Activated CD8-positive, alpha-beta T cell treated with anti-CD3 and anti-CD28 coated beads, Interleukin-2, amount 10 ng/mL, durations not matched to agents 7 days and 5 days (primary cell): ENCODE results near the gene RGSL1. TPM values are rescaled to one million over a fixed set of nuclear protein-coding genes. Genes with fewer than 3 reads are reported as not detected.

Source experiments
- ATAC-seq: fragments of 150-1000 bp; cut with Tn5 transposase; one replicate; pipeline ENCODE4 v1.10.0; 2021; ENCODE audit warnings: moderate library complexity
- CTCF ChIA-PET: fragments of 350-600 bp; sonication (Branson Sonifier 250); formaldehyde crosslinking; loops from one replicate; lab custom pipeline; 2021; ENCODE audit warnings: antibody characterized with exemption; lab: Charles Lee
- POLR2A ChIA-PET: fragments of 350-600 bp; sonication (Branson Sonifier 250); formaldehyde crosslinking; loops from one replicate; lab custom pipeline; 2021; ENCODE audit warnings: antibody characterized with exemption; lab: Charles Lee
- DNase-seq: peaks from one replicate; pipeline ENCODE4 v3.0.0-alpha.2; 2020
- H3K27ac Mint-ChIP-seq: one replicate; pipeline ENCODE4 v1.8.0; 2021; ENCODE audit warnings: mild to moderate bottlenecking, mixed read lengths
- H3K27me3 Mint-ChIP-seq: one replicate; pipeline ENCODE4 v1.8.0; 2021; ENCODE audit warnings: low read depth, mixed read lengths
- H3K36me3 Mint-ChIP-seq: one replicate; pipeline ENCODE4 v1.8.0; 2021; ENCODE audit warnings: low read depth, mixed read lengths
- H3K4me1 Mint-ChIP-seq: one replicate; pipeline ENCODE4 v1.8.0; 2021; ENCODE audit warnings: low read depth, mixed read lengths
- H3K4me3 Mint-ChIP-seq: one replicate; pipeline ENCODE4 v1.8.0; 2021; ENCODE audit warnings: mild to moderate bottlenecking, mixed read lengths
- H3K9me3 Mint-ChIP-seq: one replicate; pipeline ENCODE4 v1.8.0; 2022; ENCODE audit warnings: mixed read lengths; ENCODE audit not compliant: insufficient read depth
- total RNA-seq, 2 experiments: library from RNA; stranded (reverse); gene quantifications; one replicate each; pipeline ENCODE4 v1.2.3, GENCODE V29; 2021

Gene RGSL1
- total RNA-seq, 2 experiments from 2014 or later: not detected

GRCh38 chr1:182555493-182555892, 105.5 kb downstream of the RGSL1 start:
- ChIA-PET CTCF (no interaction called here), POLR2A (no interaction called here)
- H3K4me3 Mint-ChIP-seq: no peak overlapping the region
- no peak for DNase-seq
- H3K9me3 Mint-ChIP-seq: no peaks in the 10 kb centered on the region
- no peaks in the 10 kb centered on the region for H3K36me3 Mint-ChIP-seq
- H3K27ac Mint-ChIP-seq: no peak overlapping the region
- no peaks in the 10 kb centered on the region for H3K27me3 Mint-ChIP-seq
- no peak for ATAC-seq
- no peaks in the 10 kb centered on the region for H3K4me1 Mint-ChIP-seq

- Mint-ChIP-seq H3K27ac (no peak overlapping the region), H3K4me1 (no peaks in the 10 kb centered on the region), H3K9me3 (no peaks in the 10 kb centered on the region), H3K36me3 (no peaks in the 10 kb centered on the region), H3K4me3 (no peak overlapping the region), H3K27me3 (no peaks in the 10 kb centered on the region)
- ChIA-PET POLR2A (no interaction called here), CTCF (no interaction called here)
- DNase-seq (no peak), ATAC-seq (no peak)
These were observed 106.3 kb downstream of the RGSL1 start for GRCh38 chr1:182556279-182556678.

GRCh38 chr1:182560392-182560984, 110.5 kb downstream of the RGSL1 start:
- Mint-ChIP-seq H3K27me3 (peaks cover 4% of the 10 kb centered on the region), H3K27ac (no peak overlapping the region), H3K9me3 (no peaks in the 10 kb centered on the region), H3K36me3 (no peaks in the 10 kb centered on the region), H3K4me1 (no peaks in the 10 kb centered on the region), H3K4me3 (no peak overlapping the region)
- ATAC-seq (no peak), DNase-seq (no peak)
- ChIA-PET CTCF (no interaction called here), POLR2A (no interaction called here)

- DNase-seq (no peak), ATAC-seq (no peak)
- POLR2A ChIA-PET: interaction anchor here (0.7 kb wide), 1 partner anchor 68 kb away, joined by 3 read pairs; no protein-coding TSS in a partner anchor
- CTCF ChIA-PET: no interaction called here
- Mint-ChIP-seq H3K27ac (no peak overlapping the region), H3K36me3 (no peaks in the 10 kb centered on the region), H3K4me3 (no peak overlapping the region), H3K27me3 (peaks cover 4% of the 10 kb centered on the region), H3K9me3 (no peaks in the 10 kb centered on the region), H3K4me1 (no peaks in the 10 kb centered on the region)
These were observed 111.5 kb downstream of the RGSL1 start for GRCh38 chr1:182561456-182561855.

GRCh38 chr1:182563095-182563494, 113.1 kb downstream of the RGSL1 start:
- CTCF ChIA-PET: interaction anchor here (1.3 kb wide), 1 partner anchor 9 kb away, joined by 3 read pairs; no protein-coding TSS in a partner anchor
- POLR2A ChIA-PET: no interaction called here
- DNase-seq (no peak), ATAC-seq (no peak)
- no peaks in the 10 kb centered on the region for H3K4me1 Mint-ChIP-seq
- no peak overlapping the region for H3K4me3 Mint-ChIP-seq
- H3K9me3 Mint-ChIP-seq: no peaks in the 10 kb centered on the region
- H3K27me3 Mint-ChIP-seq: peaks cover 4% of the 10 kb centered on the region
- no peaks in the 10 kb centered on the region for H3K36me3 Mint-ChIP-seq
- H3K27ac Mint-ChIP-seq: no peak overlapping the region

GRCh38 chr1:182564406-182565004, 114.6 kb downstream of the RGSL1 start:
- POLR2A ChIA-PET: no interaction called here
- CTCF ChIA-PET: interaction anchor here (1.7 kb wide), 1 partner anchor 24 kb away, joined by 3 read pairs; no protein-coding TSS in a partner anchor
- H3K27ac Mint-ChIP-seq: no peak overlapping the region

GRCh38 chr1:182565537-182565936, 115.6 kb downstream of the RGSL1 start:
- DNase-seq (no peak), ATAC-seq (no peak)
- ChIA-PET CTCF (no interaction called here), POLR2A (no interaction called here)
- H3K9me3 Mint-ChIP-seq: no peaks in the 10 kb centered on the region
- peaks cover 4% of the 10 kb centered on the region for H3K27me3 Mint-ChIP-seq
- H3K36me3 Mint-ChIP-seq: no peaks in the 10 kb centered on the region
- no peaks in the 10 kb centered on the region for H3K4me1 Mint-ChIP-seq
- H3K27ac Mint-ChIP-seq: no peak overlapping the region
- H3K4me3 Mint-ChIP-seq: no peak overlapping the region

More at GRCh38 chr1:182564406-182565004, 114.6 kb downstream of the RGSL1 start:
- Mint-ChIP-seq H3K4me3 (no peak overlapping the region), H3K36me3 (no peaks in the 10 kb centered on the region), H3K27me3 (peaks cover 4% of the 10 kb centered on the region), H3K4me1 (no peaks in the 10 kb centered on the region), H3K9me3 (no peaks in the 10 kb centered on the region)
- ATAC-seq: no peak
- DNase-seq: no peak

- peaks cover 4% of the 10 kb centered on the region for H3K27me3 Mint-ChIP-seq
- H3K9me3 Mint-ChIP-seq: no peaks in the 10 kb centered on the region
- no peaks in the 10 kb centered on the region for H3K36me3 Mint-ChIP-seq
- CTCF ChIA-PET: interaction anchor here (1.9 kb wide), 1 partner anchor 217 kb away, joined by 4 read pairs; no protein-coding TSS in a partner anchor
- no peak for ATAC-seq
- H3K27ac Mint-ChIP-seq: no peak overlapping the region
- no peaks in the 10 kb centered on the region for H3K4me1 Mint-ChIP-seq
- H3K4me3 Mint-ChIP-seq: no peak overlapping the region
- POLR2A ChIA-PET: no interaction called here
- DNase-seq: no peak
These were observed 117.7 kb downstream of the RGSL1 start for GRCh38 chr1:182567629-182568028.

GRCh38 chr1:182568647-182569284, 118.8 kb downstream of the RGSL1 start:
- ChIA-PET CTCF (no interaction called here), POLR2A (no interaction called here)
- DNase-seq: no peak
- peaks cover 4% of the 10 kb centered on the region for H3K27me3 Mint-ChIP-seq
- H3K9me3 Mint-ChIP-seq: no peaks in the 10 kb centered on the region
- H3K36me3 Mint-ChIP-seq: no peaks in the 10 kb centered on the region
- no peak overlapping the region for H3K4me3 Mint-ChIP-seq
- no peak overlapping the region for H3K27ac Mint-ChIP-seq
- no peak for ATAC-seq
- no peaks in the 10 kb centered on the region for H3K4me1 Mint-ChIP-seq

GRCh38 chr1:182569939-182570610, 120.1 kb downstream of the RGSL1 start:
- Mint-ChIP-seq H3K36me3 (peaks cover 6% of the 10 kb centered on the region), H3K27me3 (peaks cover 3% of the 10 kb centered on the region), H3K9me3 (no peaks in the 10 kb centered on the region), H3K4me3 (no peak overlapping the region), H3K27ac (no peak overlapping the region), H3K4me1 (no peaks in the 10 kb centered on the region)
- CTCF ChIA-PET: no interaction called here
- POLR2A ChIA-PET: no interaction called here
- no peak for DNase-seq
- ATAC-seq: no peak

- ChIA-PET POLR2A (no interaction called here), CTCF (no interaction called here)
- Mint-ChIP-seq H3K27me3 (no peaks in the 10 kb centered on the region), H3K4me1 (no peaks in the 10 kb centered on the region), H3K36me3 (peaks cover 11% of the 10 kb centered on the region), H3K4me3 (no peak overlapping the region), H3K27ac (no peak overlapping the region), H3K9me3 (no peaks in the 10 kb centered on the region)
- DNase-seq (no peak), ATAC-seq (no peak)
These were observed 120.6 kb downstream of the RGSL1 start for GRCh38 chr1:182570611-182570970.

- DNase-seq (no peak), ATAC-seq (no peak)
- CTCF ChIA-PET: interaction anchor here (0.9 to 1.8 kb wide), 2 partner anchors 21 to 22 kb away, joined by 6 read pairs; no protein-coding TSS in a partner anchor
- Mint-ChIP-seq H3K27ac (no peak overlapping the region), H3K36me3 (peaks cover 30% of the 10 kb centered on the region), H3K27me3 (no peaks in the 10 kb centered on the region), H3K4me3 (no peak overlapping the region), H3K9me3 (no peaks in the 10 kb centered on the region), H3K4me1 (no peaks in the 10 kb centered on the region)
- POLR2A ChIA-PET: no interaction called here
These were observed 124.2 kb downstream of the RGSL1 start for GRCh38 chr1:182574156-182574555.
